Aorta (tissue), 5 donors: Measurements from ENCODE around the gene PRDM15. TPM values are rescaled to one million over a fixed set of nuclear protein-coding genes. Genes with fewer than 3 reads are reported as not detected.

Experiments used
- ATAC-seq: fragments of 200-7000 bp; cut with Tn5 transposase; one replicate; pipeline ENCODE4 v1.9.1; 2022; ENCODE audit warnings: moderate library complexity; ENCODE audit not compliant: low FRiP score
- DNase-seq, 2 donors: peaks; one replicate each; pipeline ENCODE4 v3.0.0-alpha.2; 2020
- H3K27ac ChIP-seq, 2 donors: one replicate each; pipeline ENCODE4 v1.5.1; 2013; ENCODE audit warnings: low read length in 2 of 2, mild to moderate bottlenecking in 2 of 2, moderate library complexity in 2 of 2, control low read depth in 1 of 2, inconsistent platforms in 1 of 2, low read depth in 1 of 2
- H3K27me3 ChIP-seq, 2 donors: one replicate each; pipeline ENCODE4 v1.6.1; 2013; ENCODE audit warnings: control low read depth in 1 of 2, low read length in 1 of 2, mild to moderate bottlenecking in 1 of 2, moderate library complexity in 1 of 2; ENCODE audit not compliant: insufficient read depth in 2 of 2, control insufficient read depth in 1 of 2
- H3K36me3 ChIP-seq, 2 donors: one replicate each; pipeline ENCODE4 v1.6.1; 2013; ENCODE audit warnings: control low read depth in 1 of 2, low read length in 1 of 2, mild to moderate bottlenecking in 1 of 2; ENCODE audit not compliant: insufficient read depth in 2 of 2, control insufficient read depth in 1 of 2
- H3K4me1 ChIP-seq, 2 donors: one replicate each; pipeline ENCODE4 v1.6.1; 2013; ENCODE audit warnings: low read length in 2 of 2, control low read depth in 1 of 2, mild to moderate bottlenecking in 1 of 2, moderate library complexity in 1 of 2; ENCODE audit not compliant: insufficient read depth in 2 of 2, control insufficient read depth in 1 of 2
- H3K4me3 ChIP-seq, 2 donors: one replicate each; pipeline ENCODE4 v1.5.1; 2013; ENCODE audit warnings: low read length in 2 of 2, control low read depth in 1 of 2, mild to moderate bottlenecking in 1 of 2
- H3K9me3 ChIP-seq: one replicate; pipeline ENCODE4 v1.6.1; 2013; ENCODE audit warnings: mild to moderate bottlenecking, low read length; ENCODE audit not compliant: control insufficient read depth
- WGBS, 2 donors: extraction: QIAGEN DNeasy Blood & Tissue Kit; methylation state at CpG; one replicate each; pipeline ENCODE4 v1.1.7; 2013; 5-methylcytosine and 5-hydroxymethylcytosine counted together
- intact Hi-C, 2 donors: fragments of 100-400 bp; cut with DNase I; formaldehyde crosslinking; loops; one replicate each; pipeline versions ENCODE4 v1.14.2 to v1.15.0; 2022
- polyA plus RNA-seq, 2 donors: library from polyadenylated mRNA; stranded (reverse); fragments of 200-250 nt; gene quantifications; one replicate each; pipeline ENCODE4 v1.2.3, GENCODE V29; 2013
- total RNA-seq, 2 donors: library from RNA; stranded (reverse); fragmentation: NEBNext Ultra II Directional; extraction: Animal tissue kit (Norgen Biotek cat#: 25700); gene quantifications; one replicate each; pipeline ENCODE4 v1.2.1, GENCODE V29; 2021
- donor health status: healthy with polysubstance abuse.
- donor health status: Bipolar disorder and iron deficiency.
- donor health status: DM: no; HTN: no; CAD: no.
- donor health status: DM: no; HTN: no; CAD: no.
- donor health status: DM: yes; HTN: yes; CAD: no.

Gene PRDM15
- total and polyA plus RNA-seq, 4 donors = 2.6 to 11.5 (median 7.5) TPM

GRCh38 chr21:41750532-41751151, 128.5 kb downstream of the PRDM15 start:
- intact Hi-C loops = no loop called here
- H3K27ac ChIP-seq = no peak overlapping the region
- H3K4me1 ChIP-seq = no peaks in the 10 kb centered on the region
- 89 to 91% methylated on average over 16 of the region's 16 CpGs for WGBS, 2 donors
- H3K9me3 ChIP-seq = no peaks in the 10 kb centered on the region
- DNase-seq = peak; percentile 42 to 59
- H3K27me3 ChIP-seq = no peaks in the 10 kb centered on the region
- no peak for ATAC-seq
- H3K4me3 ChIP-seq = no peak overlapping the region
- no peaks in the 10 kb centered on the region for H3K36me3 ChIP-seq

- intact Hi-C loops = no loop called here
- no peak overlapping the region for H3K4me3 ChIP-seq
- H3K9me3 ChIP-seq = no peaks in the 10 kb centered on the region
- H3K27me3 ChIP-seq = no peaks in the 10 kb centered on the region
- no peak for ATAC-seq
- H3K27ac ChIP-seq = no peak overlapping the region
- no peaks in the 10 kb centered on the region for H3K4me1 ChIP-seq
- H3K36me3 ChIP-seq = no peaks in the 10 kb centered on the region
- peak; percentile 39 to 69 for DNase-seq
- 81 to 85% methylated on average over 7 of the region's 7 CpGs for WGBS, 2 donors
These were observed 129.1 kb downstream of the PRDM15 start for GRCh38 chr21:41750051-41750450.

- no peaks in the 10 kb centered on the region for H3K9me3 ChIP-seq
- no peak overlapping the region for H3K27ac ChIP-seq
- ATAC-seq (no peak), DNase-seq (peak in 1 of 2 donors; percentile 57)
- intact Hi-C loops = no loop called here
- no peaks in the 10 kb centered on the region for H3K27me3 ChIP-seq
- H3K4me1 ChIP-seq = no peaks in the 10 kb centered on the region
- H3K36me3 ChIP-seq = no peaks in the 10 kb centered on the region
- no peak overlapping the region for H3K4me3 ChIP-seq
- 96% methylated on average over 10 of the region's 10 CpGs for WGBS, 2 donors
These were observed 129.9 kb downstream of the PRDM15 start for GRCh38 chr21:41749286-41749685.

Other genes with a start within 250 kb of the PRDM15 start
- gene RIPK4, start 112.3 kb downstream of the PRDM15 start, total RNA-seq = 1 to 10 TPM; 3.0 to 3.6 TPM
- gene RIPK4, start 112.3 kb downstream of the PRDM15 start, polyA plus RNA-seq = 1 to 10 TPM; 7.5 to 8.9 TPM
- gene C2CD2, start 74.7 kb upstream of the PRDM15 start, total RNA-seq = 10 to 100 TPM; 56.8 to 59.8 TPM
- gene C2CD2, start 74.7 kb upstream of the PRDM15 start, polyA plus RNA-seq = 10 to 100 TPM; 25.5 to 38.9 TPM
- 10 to 100 TPM; 21.8 to 52.8 TPM for gene ZBTB21, start 131.0 kb upstream of the PRDM15 start, total RNA-seq
- 1 to 10 TPM; 3.1 to 4.4 TPM for gene ZBTB21, start 131.0 kb upstream of the PRDM15 start, polyA plus RNA-seq
- gene UMODL1, start 192.0 kb upstream of the PRDM15 start, total RNA-seq = under 1 TPM in 1 of 2 donors, not detected in 1; 0.45 TPM
- gene UMODL1, start 192.0 kb upstream of the PRDM15 start, polyA plus RNA-seq = not detected